Tibial nerve (tissue), 4 donors: Measurements from ENCODE around the gene ITPK1. TPM values are rescaled to one million over a fixed set of nuclear protein-coding genes. Genes with fewer than 3 reads are reported as not detected.

Experiments
- DNase-seq, 2 donors: peaks; one replicate each; pipeline ENCODE4 v3.0.0-alpha.2; 2019; ENCODE audit warnings: low spot score in 2 of 2
- H3K27ac ChIP-seq, 4 donors: fragments of 200-600 bp; sonication (generic) in 3 of 4; one replicate each; pipeline ENCODE4 v1.5.1; 2017 to 2019; ENCODE audit warnings: mild to moderate bottlenecking in 1 of 4
- H3K27me3 ChIP-seq, 2 donors: fragments of 200-600 bp; sonication (generic) in 1 of 2; one replicate each; pipeline versions ENCODE4 v1.5.1 to v1.6.0; 2017 to 2019
- H3K36me3 ChIP-seq, 3 donors: fragments of 200-600 bp; sonication (generic); one replicate each; pipeline ENCODE4 v1.5.1; 2018 to 2019
- H3K4me1 ChIP-seq, 4 donors: fragments of 200-600 bp; sonication (generic) in 3 of 4; one replicate each; pipeline ENCODE4 v1.5.1; 2017 to 2019
- H3K4me3 ChIP-seq, 4 donors: fragments of 200-600 bp; sonication (generic) in 3 of 4; one replicate each; pipeline ENCODE4 v1.5.1; 2017 to 2019; ENCODE audit warnings: mild to moderate bottlenecking in 1 of 4, moderate library complexity in 1 of 4
- H3K9me3 ChIP-seq, 4 donors: fragments of 200-600 bp; sonication (generic) in 3 of 4; one replicate each; pipeline ENCODE4 v1.5.1; 2017 to 2019
- EP300 ChIP-seq, 2 donors: sonication (generic); formaldehyde crosslinking; IDR thresholded peaks; one replicate each; pipeline ENCODE4 v1.6.1; 2017; ENCODE audit warnings: antibody characterized with exemption in 2 of 2, mild to moderate bottlenecking in 1 of 2
- POLR2A ChIP-seq, 2 donors: fragments of 450-650 bp; IDR thresholded peaks; one replicate each; pipeline ENCODE4 v1.6.1; 2017; ENCODE audit warnings: antibody characterized with exemption in 2 of 2, mild to moderate bottlenecking in 2 of 2, moderate library complexity in 2 of 2
- WGBS, 2 donors: methylation state at CpG; one replicate each; pipeline ENCODE4 v1.1.5; 2018; 5-methylcytosine and 5-hydroxymethylcytosine counted together
- total RNA-seq, 4 donors: library from RNA; depleted of rRNA; stranded (reverse); fragments of >200 nt; gene quantifications; one replicate each; pipeline ENCODE4 v1.1.0, GENCODE V29; 2016
- TF ChIP-seq, protein P1 (sequence below), 5 experiments: fragments of 200-600 bp in 3 of 5; fragments of 450-650 bp in 2 of 5; sonication (generic) in 3 of 5; IDR thresholded peaks; one replicate each; pipeline ENCODE4 v1.5.1; 2016 to 2019; ENCODE audit warnings: antibody characterized with exemption in 5 of 5, mild to moderate bottlenecking in 3 of 5, moderate library complexity in 2 of 5

ITPK1 gene
- total RNA-seq, 4 donors from 2014 or later: 67.4 to 121 (median 92.5) TPM

- H3K27ac ChIP-seq: peak overlapping the region in 1 of 4 donors; percentile 3
- no peak overlapping the region for H3K4me3 ChIP-seq
- H3K4me1 ChIP-seq: peaks cover 0 to 9% (median 0%) of the 10 kb centered on the region in 4 donors
- no peaks in the 10 kb centered on the region for H3K36me3 ChIP-seq
- TF ChIP-seq, protein P1, sequence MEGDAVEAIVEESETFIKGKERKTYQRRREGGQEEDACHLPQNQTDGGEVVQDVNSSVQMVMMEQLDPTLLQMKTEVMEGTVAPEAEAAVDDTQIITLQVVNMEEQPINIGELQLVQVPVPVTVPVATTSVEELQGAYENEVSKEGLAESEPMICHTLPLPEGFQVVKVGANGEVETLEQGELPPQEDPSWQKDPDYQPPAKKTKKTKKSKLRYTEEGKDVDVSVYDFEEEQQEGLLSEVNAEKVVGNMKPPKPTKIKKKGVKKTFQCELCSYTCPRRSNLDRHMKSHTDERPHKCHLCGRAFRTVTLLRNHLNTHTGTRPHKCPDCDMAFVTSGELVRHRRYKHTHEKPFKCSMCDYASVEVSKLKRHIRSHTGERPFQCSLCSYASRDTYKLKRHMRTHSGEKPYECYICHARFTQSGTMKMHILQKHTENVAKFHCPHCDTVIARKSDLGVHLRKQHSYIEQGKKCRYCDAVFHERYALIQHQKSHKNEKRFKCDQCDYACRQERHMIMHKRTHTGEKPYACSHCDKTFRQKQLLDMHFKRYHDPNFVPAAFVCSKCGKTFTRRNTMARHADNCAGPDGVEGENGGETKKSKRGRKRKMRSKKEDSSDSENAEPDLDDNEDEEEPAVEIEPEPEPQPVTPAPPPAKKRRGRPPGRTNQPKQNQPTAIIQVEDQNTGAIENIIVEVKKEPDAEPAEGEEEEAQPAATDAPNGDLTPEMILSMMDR (IDR thresholded peaks at IDR 0.05): no peak
- TF ChIP-seq EP300 (IDR thresholded peaks at IDR 0.05) (no peak), POLR2A (IDR thresholded peaks at IDR 0.05) (no peak)
- no peak for DNase-seq
- WGBS, 2 donors: 52 to 63% methylated on average over 12 to 14 of the region's 14 CpGs
- H3K9me3 ChIP-seq: no peaks in the 10 kb centered on the region
- peaks cover 0 to 18% of the 10 kb centered on the region in 2 donors for H3K27me3 ChIP-seq
Observed at GRCh38 chr14:92927349-92928257, 188.1 kb downstream of the ITPK1 start.

GRCh38 chr14:92926931-92927330 lies 188.8 kb downstream of the ITPK1 start:
- no peaks in the 10 kb centered on the region for H3K36me3 ChIP-seq
- no peak for DNase-seq
- WGBS, 2 donors: 53 to 59% methylated on average over 3 of the region's 3 CpGs
- no peaks in the 10 kb centered on the region for H3K9me3 ChIP-seq
- no peak for TF ChIP-seq POLR2A (IDR thresholded peaks at IDR 0.05)
- TF ChIP-seq EP300 (IDR thresholded peaks at IDR 0.05): no peak
- TF ChIP-seq, protein P1 (IDR thresholded peaks at IDR 0.05): no peak
- H3K4me3 ChIP-seq: no peak overlapping the region
- no peak overlapping the region for H3K27ac ChIP-seq
- H3K4me1 ChIP-seq: peaks cover 0 to 7% (median 0%) of the 10 kb centered on the region in 4 donors
- H3K27me3 ChIP-seq: peaks cover 0 to 25% of the 10 kb centered on the region in 2 donors

GRCh38 chr14:92926180-92926845 lies 189.4 kb downstream of the ITPK1 start:
- no peak overlapping the region for H3K27ac ChIP-seq
- no peaks in the 10 kb centered on the region for H3K36me3 ChIP-seq
- H3K27me3 ChIP-seq: peaks cover 0 to 25% of the 10 kb centered on the region in 2 donors
- no peak for DNase-seq
- no peaks in the 10 kb centered on the region for H3K9me3 ChIP-seq
- TF ChIP-seq POLR2A (IDR thresholded peaks at IDR 0.05): no peak
- TF ChIP-seq, protein P1 (IDR thresholded peaks at IDR 0.05): no peak
- TF ChIP-seq EP300 (IDR thresholded peaks at IDR 0.05): no peak
- no peak overlapping the region for H3K4me3 ChIP-seq
- peaks cover 0 to 7% (median 0%) of the 10 kb centered on the region in 4 donors for H3K4me1 ChIP-seq
- 76 to 84% methylated on average over 5 of the region's 5 CpGs for WGBS, 2 donors

DNA sequence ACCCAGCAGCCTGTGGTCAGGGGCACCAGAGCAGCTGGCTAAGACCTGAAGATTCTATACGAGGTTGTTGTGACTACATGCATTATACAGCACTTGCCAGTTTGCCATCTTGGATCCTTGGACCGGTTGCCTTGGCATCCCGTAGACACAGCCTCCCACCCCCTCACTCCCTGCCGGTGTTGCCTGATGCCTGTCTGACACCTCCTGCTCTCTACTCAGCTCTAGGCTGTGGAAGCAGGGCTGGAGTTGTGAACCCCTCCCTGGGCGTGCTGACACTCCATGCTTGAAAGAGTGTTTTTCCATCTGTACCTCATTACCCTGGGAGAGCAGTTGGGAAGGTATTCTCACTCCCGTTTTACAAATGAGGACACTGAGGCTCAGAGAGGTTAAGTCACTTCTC lies 190.3 kb downstream of the ITPK1 start:
- TF ChIP-seq, protein P1 (IDR thresholded peaks at IDR 0.05): no peak
- no peak overlapping the region for H3K4me3 ChIP-seq
- peaks cover 0 to 25% of the 10 kb centered on the region in 2 donors for H3K27me3 ChIP-seq
- no peak overlapping the region for H3K27ac ChIP-seq
- peaks cover 0 to 7% (median 0%) of the 10 kb centered on the region in 4 donors for H3K4me1 ChIP-seq
- 73% methylated on average over 6 of the region's 6 CpGs for WGBS, 2 donors
- no peaks in the 10 kb centered on the region for H3K36me3 ChIP-seq
- no peaks in the 10 kb centered on the region for H3K9me3 ChIP-seq
- no peak for DNase-seq

GRCh38 chr14:92924247-92924646 lies 191.5 kb downstream of the ITPK1 start:
- DNase-seq: no peak
- 49 to 55% methylated on average over 5 of the region's 5 CpGs for WGBS, 2 donors
- Histone ChIP-seq H3K9me3 (no peaks in the 10 kb centered on the region), H3K36me3 (no peaks in the 10 kb centered on the region), H3K4me3 (no peak overlapping the region), H3K4me1 (peaks cover 0 to 7% (median 0%) of the 10 kb centered on the region in 4 donors), H3K27ac (no peak overlapping the region), H3K27me3 (peaks cover 0 to 25% of the 10 kb centered on the region in 2 donors)
- TF ChIP-seq POLR2A (IDR thresholded peaks at IDR 0.05) (no peak), EP300 (IDR thresholded peaks at IDR 0.05) (no peak)
